K562 (cell line): ENCODE measurements around the gene EIF3I. TPM values are rescaled to one million over a fixed set of nuclear protein-coding genes. Genes with fewer than 3 reads are reported as not detected.

Source experiments
- ATAC-seq: fragments of 200-7000 bp; cut with Tn5 transposase; 3 replicates; pipeline ENCODE4 v1.9.1; 2020; ENCODE audit warnings: moderate library complexity
- BruUV-seq: library from RNA; stranded (reverse); fragments of 400-500 nt; replicated peaks from 2 replicates; lab custom pipeline; 2021; lab: Mats Ljungman, UMichigan
- CTCF ChIA-PET: fragments of 300-600 bp; formaldehyde crosslinking; extraction: SDS; loops from one replicate; lab custom pipeline; 2021; ENCODE audit warnings: low intra/inter-chr PET ratio; lab: Yijun Ruan, JAX
- POLR2A ChIA-PET: fragments of 300-600, 350-650 bp; sonication (Branson Sonifier 250); formaldehyde crosslinking; extraction: SDS; loops from one replicate; lab custom pipeline; 2021; ENCODE audit warnings: antibody characterized with exemption, inconsistent platforms; lab: Yijun Ruan, JAX
- DNase-seq, 4 experiments: peaks; one replicate each; pipeline versions ENCODE4 v3.0.0 to v3.0.0-alpha.2; 2011 to 2018; ENCODE audit warnings: low spot score in 3 of 4, mixed read lengths in 3 of 4; ENCODE audit errors: extremely low read depth in 1 of 4
- FAIRE-seq: peaks from 2 replicates; lab custom pipeline; 2011; peaks lifted over from hg19 to GRCh38; lab: Jason Lieb, UNC
- H2AFZ ChIP-seq: 2 replicates; pipeline ENCODE4 v1.6.0; 2011; ENCODE audit warnings: low read depth, low read length, control low read depth, inconsistent platforms
- H3K27ac ChIP-seq: fragments of 200-600 bp; 3 replicates; pipeline ENCODE4 v1.8.0; 2011; ENCODE audit warnings: low read depth, mild to moderate bottlenecking, control low read depth, inconsistent platforms, low read length, moderate library complexity, mixed read lengths; ENCODE audit errors: extremely low read depth
- H3K27me3 ChIP-seq, 2 experiments: fragments of 300-600 bp in 1 of 2; 2 replicates in 1 of 2; 3 replicates in 1 of 2; pipeline versions ENCODE4 v1.6.0 to v1.8.0; 2011; ENCODE audit warnings: inconsistent platforms in 2 of 2, low read length in 2 of 2, mild to moderate bottlenecking in 1 of 2, mixed read lengths in 1 of 2, moderate library complexity in 1 of 2; ENCODE audit not compliant: control insufficient read depth in 2 of 2, insufficient read depth in 2 of 2
- H3K36me3 ChIP-seq: fragments of 300-600 bp; 3 replicates; pipeline ENCODE4 v1.8.0; 2011; ENCODE audit warnings: mild to moderate bottlenecking, low read length, inconsistent platforms; ENCODE audit not compliant: control insufficient read depth, insufficient read depth
- H3K4me1 ChIP-seq, 2 experiments: fragments of 200-600 bp in 1 of 2; replicated peaks in 1 of 2; 2 replicates in 1 of 2; 3 replicates in 1 of 2; pipeline versions ENCODE4 v1.5.1 to v1.8.0; 2011; ENCODE audit warnings: inconsistent platforms in 2 of 2, low read length in 2 of 2, mild to moderate bottlenecking in 1 of 2, mixed read lengths in 1 of 2, moderate library complexity in 1 of 2; ENCODE audit not compliant: control insufficient read depth in 2 of 2, insufficient read depth in 2 of 2
- H3K4me2 ChIP-seq: 2 replicates; pipeline ENCODE4 v1.6.1; 2011; ENCODE audit warnings: low read length, control low read depth, inconsistent platforms, mixed read lengths; ENCODE audit not compliant: insufficient read depth
- H3K4me3 ChIP-seq: fragments of 200-600 bp; sonication (generic), shearing (Covaris generic); 2 replicates; pipeline ENCODE4 v1.5.1; 2016; ENCODE audit warnings: control low read depth, inconsistent platforms
- H3K79me2 ChIP-seq: fragments of 200-600 bp; 3 replicates; pipeline ENCODE4 v1.8.0; 2011; ENCODE audit warnings: low read length, inconsistent platforms; ENCODE audit not compliant: control insufficient read depth, insufficient read depth
- H3K9ac ChIP-seq, 2 experiments: 2 replicates each; pipeline versions ENCODE4 v1.6.0 to v1.6.1; 2011; ENCODE audit warnings: low read depth in 2 of 2, low read length in 2 of 2, control low read depth in 1 of 2, inconsistent platforms in 1 of 2, mild to moderate bottlenecking in 1 of 2, mixed read lengths in 1 of 2; ENCODE audit not compliant: insufficient read depth in 1 of 2
- H3K9me1 ChIP-seq: one replicate; pipeline ENCODE4 v1.6.0; 2011; ENCODE audit warnings: inconsistent platforms, mild to moderate bottlenecking, low read length, moderate library complexity; ENCODE audit not compliant: control insufficient read depth, insufficient read depth
- H3K9me3 ChIP-seq: replicated peaks from 2 replicates; pipeline ENCODE4 v1.5.1; 2011; ENCODE audit warnings: low read depth, low read length, inconsistent platforms; ENCODE audit not compliant: control insufficient read depth, insufficient read depth
- H4K20me1 ChIP-seq: replicated peaks from 2 replicates; pipeline ENCODE4 v1.6.1; 2011; ENCODE audit warnings: low read length, inconsistent platforms, mixed read lengths; ENCODE audit not compliant: control insufficient read depth, insufficient read depth
- GABPA ChIP-seq: fragments of 200-800 bp; sonication (Bioruptor generic); conservative IDR thresholded peaks from 2 replicates; pipeline ENCODE4 v1.6.1; 2016; ENCODE audit warnings: low read depth, missing genetic modification characterization, missing compliant biosample characterization
- ID3 ChIP-seq, 2 experiments: fragments of 250-450 bp in 1 of 2; fragments of 450-650 bp in 1 of 2; sonication (Bioruptor Pico) in 1 of 2; IDR thresholded peaks; 2 replicates each; pipeline versions ENCODE4 v1.6.1 to v1.8.0; 2016 to 2021; ENCODE audit warnings: mild to moderate bottlenecking in 2 of 2, moderate library complexity in 2 of 2, missing compliant biosample characterization in 1 of 2, missing genetic modification characterization in 1 of 2
- MGA ChIP-seq: fragments of 450-650 bp; IDR thresholded peaks from 2 replicates; pipeline ENCODE4 v1.6.1; 2016; ENCODE audit warnings: mild to moderate bottlenecking, moderate library complexity
- MXI1 ChIP-seq: IDR thresholded peaks from 2 replicates; pipeline ENCODE4 v1.6.1; 2011; ENCODE audit warnings: low read depth, mild to moderate bottlenecking, improper control_type of control experiment, low read length
- PCBP2 ChIP-seq: fragments of 200-400 bp; formaldehyde crosslinking; IDR thresholded peaks from 2 replicates; pipeline ENCODE4 v1.6.1; 2018; ENCODE audit warnings: low read length, low read depth, mild to moderate bottlenecking, moderate library complexity; ENCODE audit not compliant: poor library complexity, severe bottlenecking
- ZBED1 ChIP-seq: IDR thresholded peaks from 2 replicates; pipeline ENCODE4 v1.6.1; 2014
- ZNF12 ChIP-seq: sonication (generic); formaldehyde crosslinking; IDR thresholded peaks from 2 replicates; pipeline ENCODE4 v1.4.0; 2020; ENCODE audit warnings: mild to moderate bottlenecking, missing genetic modification reagents
- ZNF280B ChIP-seq: fragments of 250-450 bp; sonication (Bioruptor Pico); IDR thresholded peaks from 2 replicates; pipeline ENCODE4 v1.5.1; 2021; ENCODE audit warnings: mild to moderate bottlenecking
- WGBS: fragments of 100-300 bp; shearing (Covaris generic); methylation state at CpG from one replicate; pipeline ENCODE4 v1.1.6; 2016; ENCODE audit warnings: low coverage, mixed read lengths; ENCODE audit not compliant: insufficient coverage; ENCODE audit errors: missing lambda C conversion rate; 5-methylcytosine and 5-hydroxymethylcytosine counted together
- in situ Hi-C: fragments of 300-500 bp; cut with MboI; formaldehyde crosslinking; loops from 4 replicates; pipeline ENCODE4 v1.15.0; 2018; ENCODE audit warnings: inconsistent platforms, mixed read lengths
- intact Hi-C: fragments of 100-400 bp; cut with micrococcal nuclease; formaldehyde crosslinking; loops from 2 replicates; pipeline ENCODE4 v1.14.2; 2022
- polyA plus RNA-seq, 8 experiments: library from polyadenylated mRNA; depleted of rRNA in 4 of 8; stranded (reverse) in 5 of 8; unstranded in 3 of 8; fragments of >200 nt; fragmentation: Nextera tagmentation in 2 of 8; fragmentation: Illumina TruSeq in 1 of 8; extraction: Ambion mirVana in 2 of 8; extraction: Trizol in 1 of 8; gene quantifications; 2 replicates each; pipeline versions ENCODE4 v1.2.1 to v1.2.3, GENCODE V29; 2011 to 2014; ENCODE audit warnings: inconsistent platforms in 1 of 8, missing spikeins in 1 of 8
- total RNA-seq, 7 experiments: library from RNA; depleted of rRNA in 6 of 7; stranded (reverse); fragments of >200 nt in 6 of 7; fragmentation: Illumina TruSeq in 2 of 7; extraction: Trizol in 2 of 7; gene quantifications; 2 replicates each; pipeline versions ENCODE4 v1.2.1 to v1.2.3, GENCODE V29; 2011 to 2021; ENCODE audit warnings: low replicate concordance in 1 of 7

The EIF3I gene
- total and polyA plus RNA-seq, 9 of the 15 experiments (the other 6 are each of a cell fraction or from before 2014, with no cell fraction given) = 414 to 1,526 (median 635) TPM

- Histone ChIP-seq H2AFZ (no peak overlapping the region), H3K9me1 (no peaks in the 10 kb centered on the region), H4K20me1 (no peaks in the 10 kb centered on the region), H3K4me1 (peaks cover 21 to 28% of the 10 kb centered on the region in 2 experiments; a peak in 4 of 5 replicates), H3K79me2 (peaks cover 35% of the 10 kb centered on the region), H3K4me2 (no peak overlapping the region), H3K4me3 (no peak overlapping the region), H3K27ac (no peak overlapping the region), H3K36me3 (peaks cover 50% of the 10 kb centered on the region), H3K9me3 (no peaks in the 10 kb centered on the region), H3K27me3 (no peaks in the 10 kb centered on the region), H3K9ac (no peak overlapping the region)
- 78% methylated on average over 7 of the region's 7 CpGs for WGBS
- no peak for ATAC-seq
- intact Hi-C loops = no loop called here
- no peak for DNase-seq
- BruUV-seq = no TSS peak
- no peak for FAIRE-seq
- ChIA-PET CTCF (interaction anchor here (0.9 kb wide), 1 partner anchor 195 kb away, joined by 3 read pairs; no protein-coding TSS in a partner anchor), POLR2A (interaction anchor here (0.6 to 2.2 kb wide), 5 partner anchors 9 to 28 kb away, joined by 3 to 5 read pairs (median 3); partner anchors contain the start of genes DCDC2B and FAM167B)
- in situ Hi-C loops = no loop called here
- TF ChIP-seq ZNF12 (CRISPR knock-in tag) = no peak
- no peak for TF ChIP-seq ID3 (CRISPR knock-in tag; IDR thresholded peaks at IDR 0.05)
- TF ChIP-seq ID3 (tag; IDR thresholded peaks at IDR 0.05) = no peak
- no peak for TF ChIP-seq MGA
- no peak for TF ChIP-seq ZNF280B
- no peak for TF ChIP-seq ZBED1
- TF ChIP-seq GABPA (tag) = no peak
- no peak for TF ChIP-seq MXI1
- no peak for TF ChIP-seq PCBP2
These were observed 3.2 kb upstream of the EIF3I start for GRCh38 chr1:32219022-32219421.
